Mesothelial cell of epicardium (in vitro differentiated cells): ENCODE results near the gene FRG1. TPM values are rescaled to one million over a fixed set of nuclear protein-coding genes. Genes with fewer than 3 reads are reported as not detected.
"Not testable (repeated sequence)": the region's sequence is repeated elsewhere in the genome, so short reads cannot be mapped to it uniquely, and the experiment has no call there.

Experiments used
- DNase-seq, 2 experiments: peaks; one replicate each; pipeline ENCODE4 v3.0.0; 2021; ENCODE audit warnings: low spot score in 2 of 2; ENCODE audit not compliant: unreplicated experiment in 2 of 2
- H3K27ac Mint-ChIP-seq: 2 replicates; pipeline ENCODE4 v1.8.0; 2021; ENCODE audit warnings: mixed read lengths
- H3K27me3 Mint-ChIP-seq: 2 replicates; pipeline ENCODE4 v1.8.0; 2021; ENCODE audit warnings: low read depth, mixed read lengths
- H3K36me3 Mint-ChIP-seq: 2 replicates; pipeline ENCODE4 v1.8.0; 2021; ENCODE audit warnings: mixed read lengths
- H3K4me1 Mint-ChIP-seq: 2 replicates; pipeline ENCODE4 v1.8.0; 2021; ENCODE audit warnings: mixed read lengths
- H3K4me3 Mint-ChIP-seq: 2 replicates; pipeline ENCODE4 v1.8.0; 2021; ENCODE audit warnings: mild to moderate bottlenecking, moderate library complexity, mixed read lengths
- H3K9me3 Mint-ChIP-seq: 2 replicates; pipeline ENCODE4 v1.8.0; 2021; ENCODE audit warnings: mixed read lengths
- total RNA-seq: library from RNA; stranded (reverse); gene quantifications from 3 replicates; pipeline ENCODE4 v1.2.1, GENCODE V29; 2021
- TF ChIP-seq, protein P1 (sequence below): fragments of 200-600 bp; sonication (generic); IDR thresholded peaks from one replicate; pipeline ENCODE4 v1.5.0; 2021; ENCODE audit warnings: antibody characterized with exemption; ENCODE audit not compliant: unreplicated experiment

Gene FRG1
- 30.5 to 37.2 TPM (median 37.0 TPM) in 3 replicates for total RNA-seq

DNA sequence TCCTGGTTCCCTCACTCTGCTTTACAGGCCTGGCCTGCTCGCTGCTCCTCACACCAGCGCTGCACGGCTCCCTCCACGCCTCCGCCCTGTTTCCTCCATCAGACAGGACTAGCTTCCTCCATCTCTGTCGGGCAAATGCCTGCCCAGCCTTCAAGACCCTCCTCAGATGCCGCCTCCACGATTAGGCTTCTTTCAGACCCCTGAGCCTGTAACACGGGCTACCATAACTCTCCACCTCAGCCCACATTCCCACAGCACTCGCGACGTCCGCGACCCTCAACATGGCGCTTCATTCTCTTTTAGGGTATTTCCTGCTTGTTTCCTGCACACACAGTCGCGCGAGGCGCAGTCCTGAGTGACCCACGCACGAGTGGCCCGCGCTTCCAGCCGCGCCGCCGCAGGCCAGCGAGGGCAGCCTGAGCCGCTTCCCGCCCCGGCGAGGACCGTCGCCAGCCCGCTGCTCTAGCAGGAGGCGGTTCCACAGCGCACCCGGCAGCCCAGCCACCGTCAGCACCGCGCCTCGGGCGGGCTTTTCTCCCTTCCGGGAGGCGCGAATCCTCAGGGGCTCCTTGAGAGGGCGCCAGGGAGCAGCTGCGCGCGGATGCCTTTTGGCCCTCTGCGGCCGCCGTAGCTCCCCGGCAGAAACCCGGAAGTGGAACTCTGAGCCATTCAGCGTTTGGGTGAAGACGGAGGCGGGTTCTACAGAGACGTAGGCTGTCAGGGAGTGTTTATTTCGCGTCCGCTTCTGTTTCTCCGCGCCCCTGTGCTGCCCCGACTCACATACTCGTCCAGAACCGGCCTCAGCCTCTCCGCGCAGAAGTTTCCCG is at the start of gene FRG1:
TSS of gene FRG1 (plus strand) at position 695 of the 827 bp plus-strand sequence. CDS start 138 bp downstream, outside the sequence.
- TF ChIP-seq, protein P1, sequence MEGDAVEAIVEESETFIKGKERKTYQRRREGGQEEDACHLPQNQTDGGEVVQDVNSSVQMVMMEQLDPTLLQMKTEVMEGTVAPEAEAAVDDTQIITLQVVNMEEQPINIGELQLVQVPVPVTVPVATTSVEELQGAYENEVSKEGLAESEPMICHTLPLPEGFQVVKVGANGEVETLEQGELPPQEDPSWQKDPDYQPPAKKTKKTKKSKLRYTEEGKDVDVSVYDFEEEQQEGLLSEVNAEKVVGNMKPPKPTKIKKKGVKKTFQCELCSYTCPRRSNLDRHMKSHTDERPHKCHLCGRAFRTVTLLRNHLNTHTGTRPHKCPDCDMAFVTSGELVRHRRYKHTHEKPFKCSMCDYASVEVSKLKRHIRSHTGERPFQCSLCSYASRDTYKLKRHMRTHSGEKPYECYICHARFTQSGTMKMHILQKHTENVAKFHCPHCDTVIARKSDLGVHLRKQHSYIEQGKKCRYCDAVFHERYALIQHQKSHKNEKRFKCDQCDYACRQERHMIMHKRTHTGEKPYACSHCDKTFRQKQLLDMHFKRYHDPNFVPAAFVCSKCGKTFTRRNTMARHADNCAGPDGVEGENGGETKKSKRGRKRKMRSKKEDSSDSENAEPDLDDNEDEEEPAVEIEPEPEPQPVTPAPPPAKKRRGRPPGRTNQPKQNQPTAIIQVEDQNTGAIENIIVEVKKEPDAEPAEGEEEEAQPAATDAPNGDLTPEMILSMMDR: peak; percentile 74
- H3K4me3 Mint-ChIP-seq: peak within 1 kb of the TSS; percentile 96
- DNase-seq: peak; percentile 92 to 98
- peaks cover 26% of the 10 kb centered on the region for H3K9me3 Mint-ChIP-seq
- peak within 1 kb of the TSS; percentile 97 for H3K27ac Mint-ChIP-seq
- H3K4me1 Mint-ChIP-seq: peaks cover 17% of the 10 kb centered on the region
- H3K27me3 Mint-ChIP-seq: peaks cover 1% of the 10 kb centered on the region
- peaks cover 16% of the 10 kb centered on the region for H3K36me3 Mint-ChIP-seq

- no peaks in the 10 kb centered on the region for H3K4me1 Mint-ChIP-seq
- H3K27me3 Mint-ChIP-seq: peaks cover under 1% of the 10 kb centered on the region
- peaks cover 6% of the 10 kb centered on the region for H3K36me3 Mint-ChIP-seq
- H3K4me3 Mint-ChIP-seq: no peak overlapping the region
- DNase-seq: no peak
- no peak overlapping the region for H3K27ac Mint-ChIP-seq
- TF ChIP-seq, protein P1: no peak
- peaks cover 57% of the 10 kb centered on the region for H3K9me3 Mint-ChIP-seq
Observed at GRCh38 chr4:189897667-189898066, 43.0 kb upstream of the FRG1 start.

DNA sequence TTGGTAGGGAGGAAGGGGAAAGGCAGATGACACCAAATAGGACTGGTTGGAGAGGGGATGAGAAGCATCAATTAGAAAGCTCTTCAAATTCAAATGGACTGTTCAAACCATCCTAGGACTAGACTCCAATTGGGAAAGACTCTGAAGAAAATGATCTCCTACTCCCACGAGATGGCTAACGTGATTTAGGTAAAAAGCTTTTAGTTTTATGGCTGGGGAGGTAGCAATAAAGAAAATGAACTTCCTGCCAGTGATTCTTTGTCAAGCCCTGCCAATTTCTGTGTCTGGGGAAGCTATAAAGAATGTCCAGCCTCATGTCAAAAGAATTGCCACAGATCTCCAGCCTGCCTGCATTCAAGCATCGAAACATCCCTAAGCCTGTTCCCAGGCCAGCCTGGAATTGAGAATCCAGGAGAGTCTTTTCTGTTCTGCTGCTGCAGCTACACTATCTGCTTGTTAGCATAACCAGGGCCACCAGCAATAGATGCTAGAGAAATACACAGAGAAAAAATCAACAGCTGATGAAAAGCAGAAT is 41.1 kb upstream of the FRG1 start:
- H3K27me3 Mint-ChIP-seq, H3K4me1 Mint-ChIP-seq, H3K36me3 Mint-ChIP-seq, H3K27ac Mint-ChIP-seq, H3K4me3 Mint-ChIP-seq, DNase-seq: not testable (repeated sequence)
- peaks cover 47% of the 10 kb centered on the region for H3K9me3 Mint-ChIP-seq

DNA sequence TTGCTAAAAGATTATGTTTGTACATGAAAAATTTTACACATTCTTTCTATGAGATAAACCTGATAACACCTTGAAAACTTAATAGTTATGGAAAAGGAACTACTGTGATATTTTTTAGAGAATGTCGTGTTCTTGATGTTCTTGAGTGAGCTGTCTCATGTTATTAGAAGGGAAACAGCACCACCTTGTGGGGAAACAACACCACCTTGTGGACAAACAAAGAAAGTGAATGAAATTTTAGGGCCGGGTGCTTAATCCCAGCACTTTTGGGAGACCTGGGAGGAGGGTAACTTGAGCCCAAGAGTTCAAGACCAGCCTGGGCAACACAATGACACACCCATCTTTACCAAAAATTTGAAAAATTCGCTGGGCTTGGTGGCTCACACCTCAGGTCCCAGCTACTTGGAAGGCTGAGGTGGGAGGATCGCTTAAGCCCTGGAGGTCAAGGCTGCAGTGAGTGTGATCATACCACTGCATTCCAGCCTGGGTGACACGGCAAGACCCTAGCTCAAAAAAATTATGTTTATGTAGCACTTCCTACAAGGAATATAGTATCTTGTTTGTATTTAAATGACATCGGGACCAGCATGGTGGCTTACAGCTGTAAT is 36.1 kb upstream of the FRG1 start:
- not testable (repeated sequence) for H3K36me3 Mint-ChIP-seq, H3K27ac Mint-ChIP-seq, H3K4me3 Mint-ChIP-seq, H3K27me3 Mint-ChIP-seq, H3K4me1 Mint-ChIP-seq
- TF ChIP-seq, protein P1: peak; percentile 54
- H3K9me3 Mint-ChIP-seq: peaks cover 13% of the 10 kb centered on the region
- peak in 1 of 2 experiments; percentile 42 for DNase-seq

DNA sequence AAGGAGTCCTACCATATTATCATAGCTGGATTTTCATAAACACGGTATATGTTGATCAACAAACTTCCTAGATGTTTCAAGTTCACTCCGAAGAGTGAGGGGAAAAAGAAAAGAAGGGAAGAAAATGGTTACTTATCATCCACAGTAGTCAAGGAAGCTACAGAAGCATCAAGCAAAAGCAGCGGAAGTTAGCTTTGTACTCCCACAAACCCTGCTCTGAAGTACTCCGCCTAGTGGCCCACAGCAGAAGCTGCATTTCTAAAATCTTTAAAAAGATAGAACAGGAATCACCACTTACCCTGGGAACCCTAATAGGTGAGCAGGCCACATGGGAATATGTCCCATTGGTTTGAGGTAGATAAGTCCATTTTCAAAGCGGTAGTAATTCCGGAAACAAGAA is 28.5 kb upstream of the FRG1 start:
- Mint-ChIP-seq H3K27me3 (no peaks in the 10 kb centered on the region), H3K4me1 (no peaks in the 10 kb centered on the region), H3K36me3 (no peaks in the 10 kb centered on the region), H3K27ac (no peak overlapping the region), H3K9me3 (peaks cover 63% of the 10 kb centered on the region), H3K4me3 (no peak overlapping the region)
- TF ChIP-seq, protein P1: no peak
- no peak for DNase-seq
